Measurements from ENCODE around the gene TESMIN. TPM values are rescaled to one million over a fixed set of nuclear protein-coding genes. Genes with fewer than 3 reads are reported as not detected.

Gene TESMIN
- total RNA-seq, 6 donors from 2014 or later = 0.76 to 7.3 (median 1.8) TPM

- DNase-seq = no peak
Observed at GRCh38 chr11:68680541-68681231, 70.6 kb downstream of the TESMIN start.

GRCh38 chr11:68678031-68678441, 73.3 kb downstream of the TESMIN start:
- ATAC-seq (ENCODE audit: low FRiP score in 2 of 2) = no peak
- Histone ChIP-seq H3K4me1 (peaks cover 0 to 6% (median 0%) of the 10 kb centered on the region in 4 donors), H3K9me3 (peaks cover 0 to 8% (median 0%) of the 10 kb centered on the region in 4 donors), H3K27ac (no peak overlapping the region), H3K27me3 (peaks cover 0 to 3% (median under 1%) of the 10 kb centered on the region in 4 donors), H3K36me3 (no peaks in the 10 kb centered on the region), H3K4me3 (no peak overlapping the region)
- peak in 1 of 2 donors; percentile 14 for DNase-seq
- WGBS, 2 donors = 73 to 88% methylated on average over 15 of the region's 15 CpGs
- TF ChIP-seq EP300 (IDR thresholded peaks at IDR 0.05) (no peak), POLR2A (IDR thresholded peaks at IDR 0.05) (no peak), CTCF (IDR thresholded peaks at IDR 0.05) (no peak), POLR2AphosphoS5 (IDR thresholded peaks at IDR 0.05) (no peak)

More at GRCh38 chr11:68680541-68681231, 70.6 kb downstream of the TESMIN start:
- TF ChIP-seq CTCF (IDR thresholded peaks at IDR 0.05) = no peak
- TF ChIP-seq POLR2A (IDR thresholded peaks at IDR 0.05) = no peak
- no peak for TF ChIP-seq EP300 (IDR thresholded peaks at IDR 0.05)
- no peak for TF ChIP-seq POLR2AphosphoS5 (IDR thresholded peaks at IDR 0.05)
- ATAC-seq (ENCODE audit: low FRiP score in 2 of 2) = no peak
- no peaks in the 10 kb centered on the region for H3K9me3 ChIP-seq
- no peaks in the 10 kb centered on the region for H3K36me3 ChIP-seq
- 91% methylated on average over 14 to 17 of the region's 17 CpGs for WGBS, 2 donors
- H3K27ac ChIP-seq = no peak overlapping the region
- H3K4me3 ChIP-seq = no peak overlapping the region
- H3K4me1 ChIP-seq = peaks cover 10 to 19% (median 15%) of the 10 kb centered on the region in 4 donors
- H3K27me3 ChIP-seq = peaks cover 0 to 25% (median 22%) of the 10 kb centered on the region in 4 donors

GRCh38 chr11:68677432-68677831, 73.9 kb downstream of the TESMIN start:
- WGBS, 2 donors = 20 to 42% methylated on average over 2 to 4 of the region's 6 CpGs
- TF ChIP-seq CTCF (IDR thresholded peaks at IDR 0.05) (no peak), POLR2AphosphoS5 (IDR thresholded peaks at IDR 0.05) (peak in 1 of 2 donors; percentile 25), POLR2A (IDR thresholded peaks at IDR 0.05) (no peak)
- H3K4me1 ChIP-seq = peaks cover 0 to 6% (median 0%) of the 10 kb centered on the region in 4 donors
- peaks cover 0 to 8% (median 0%) of the 10 kb centered on the region in 4 donors for H3K9me3 ChIP-seq
- ATAC-seq (ENCODE audit: low FRiP score in 2 of 2) (peak; percentile 41 to 66), DNase-seq (no peak)
- H3K4me3 ChIP-seq = no peak overlapping the region
- no peak overlapping the region for H3K27ac ChIP-seq
- H3K36me3 ChIP-seq = no peaks in the 10 kb centered on the region
- H3K27me3 ChIP-seq = peaks cover 0 to 3% (median 0%) of the 10 kb centered on the region in 4 donors

- ATAC-seq (ENCODE audit: low FRiP score in 2 of 2) = no peak
- Histone ChIP-seq H3K4me3 (no peak overlapping the region), H3K27ac (no peak overlapping the region), H3K36me3 (no peaks in the 10 kb centered on the region), H3K27me3 (peaks cover 0 to 3% (median 0%) of the 10 kb centered on the region in 4 donors), H3K9me3 (peaks cover 0 to 8% (median 0%) of the 10 kb centered on the region in 4 donors), H3K4me1 (peaks cover 0 to 6% (median 0%) of the 10 kb centered on the region in 4 donors)
- WGBS, 2 donors = 93 to 94% methylated on average over 16 of the region's 16 CpGs
- TF ChIP-seq CTCF (IDR thresholded peaks at IDR 0.05) (no peak), POLR2AphosphoS5 (IDR thresholded peaks at IDR 0.05) (no peak), EP300 (IDR thresholded peaks at IDR 0.05) (no peak), POLR2A (IDR thresholded peaks at IDR 0.05) (no peak)
- no peak for DNase-seq
Observed at GRCh38 chr11:68674461-68674860, 76.9 kb downstream of the TESMIN start.

Measured in upper lobe of left lung (tissue), 6 donors.